GM21381 (cell line): ENCODE measurements around the gene KCNE1.
"Not testable (repeated sequence)": the region's sequence is repeated elsewhere in the genome, so short reads cannot be mapped to it uniquely, and the experiment has no call there.

Experiments used
- ATAC-seq: cut with Tn5 transposase; IDR thresholded peaks from one replicate; pipeline ENCODE4 v1.9.1; 2021; ENCODE audit warnings: mild to moderate bottlenecking, moderate library complexity; ENCODE audit not compliant: unreplicated experiment

Gene KCNE1

DNA sequence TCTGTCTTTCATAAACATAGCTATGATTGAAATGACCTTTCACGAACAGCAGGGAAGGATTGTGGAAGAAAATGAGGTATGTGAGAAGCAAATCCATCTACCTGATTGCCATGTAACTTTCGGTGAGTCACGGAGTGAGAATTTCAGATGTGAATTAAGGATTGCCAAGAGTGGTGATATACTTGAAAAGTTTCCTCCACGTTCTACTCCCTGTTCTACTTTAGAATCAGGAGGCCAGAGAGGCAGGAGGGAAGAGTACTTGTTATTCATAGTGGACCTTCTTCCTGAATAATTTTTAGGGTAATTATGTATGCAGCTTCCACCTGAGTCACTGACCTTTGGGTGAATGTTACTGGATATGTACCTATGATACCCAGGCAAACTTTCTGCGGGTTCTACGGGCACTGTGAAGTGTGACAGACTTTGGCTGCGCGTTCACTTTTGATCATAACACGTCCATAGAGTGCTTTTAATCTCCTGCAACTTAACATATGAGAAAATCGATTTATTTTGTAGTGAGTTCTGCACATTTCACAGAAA lies 2.6 kb upstream of the KCNE1 start:
- ATAC-seq, result no peak

DNA sequence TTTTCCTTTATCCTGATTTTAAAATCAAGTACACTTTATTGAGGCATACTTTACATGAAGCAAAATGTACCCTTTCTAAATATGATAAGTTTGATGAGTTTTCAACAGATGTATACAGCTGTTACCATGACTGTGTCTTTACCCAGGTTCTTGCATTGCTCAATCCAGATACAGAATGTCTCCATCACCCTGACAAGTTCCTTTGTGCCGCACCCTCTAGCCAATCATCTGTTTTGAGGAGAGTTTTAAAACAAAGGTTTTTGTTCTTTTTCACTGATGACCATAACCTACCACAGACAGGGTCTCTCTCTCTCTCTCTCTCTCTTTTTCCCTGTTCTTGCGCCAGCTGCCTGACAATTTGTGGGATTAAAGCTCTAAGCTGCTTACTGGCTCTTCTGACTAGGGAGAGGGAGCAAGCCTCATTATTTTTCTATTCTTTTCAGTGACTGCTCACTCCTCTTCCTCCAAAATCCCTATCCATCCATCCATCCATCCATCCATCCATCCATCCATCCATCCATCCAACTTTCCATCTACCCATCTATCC lies 1.2 kb upstream of the KCNE1 start:
- no peak for ATAC-seq

DNA sequence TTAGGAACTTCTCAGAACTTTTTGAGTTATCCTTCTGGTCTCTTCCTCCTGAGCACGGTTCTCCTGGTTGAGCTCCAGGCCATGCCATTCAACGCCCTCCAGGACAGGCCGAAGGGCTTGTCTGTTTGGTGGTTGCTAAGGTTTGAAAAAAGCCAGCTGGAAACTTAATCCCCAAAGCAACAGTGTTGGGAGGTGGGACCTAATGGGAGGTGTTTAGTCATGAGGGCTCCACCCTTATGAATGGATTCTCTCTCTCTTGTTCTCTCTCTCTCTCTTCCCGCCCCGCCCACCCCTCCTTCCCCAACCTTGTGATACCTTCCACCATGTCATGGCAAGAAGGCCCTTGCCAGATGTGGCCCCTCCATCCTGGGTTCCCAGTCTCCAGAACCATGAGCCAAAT lies 829 bp downstream of the KCNE1 start:
- ATAC-seq, result no peak

DNA sequence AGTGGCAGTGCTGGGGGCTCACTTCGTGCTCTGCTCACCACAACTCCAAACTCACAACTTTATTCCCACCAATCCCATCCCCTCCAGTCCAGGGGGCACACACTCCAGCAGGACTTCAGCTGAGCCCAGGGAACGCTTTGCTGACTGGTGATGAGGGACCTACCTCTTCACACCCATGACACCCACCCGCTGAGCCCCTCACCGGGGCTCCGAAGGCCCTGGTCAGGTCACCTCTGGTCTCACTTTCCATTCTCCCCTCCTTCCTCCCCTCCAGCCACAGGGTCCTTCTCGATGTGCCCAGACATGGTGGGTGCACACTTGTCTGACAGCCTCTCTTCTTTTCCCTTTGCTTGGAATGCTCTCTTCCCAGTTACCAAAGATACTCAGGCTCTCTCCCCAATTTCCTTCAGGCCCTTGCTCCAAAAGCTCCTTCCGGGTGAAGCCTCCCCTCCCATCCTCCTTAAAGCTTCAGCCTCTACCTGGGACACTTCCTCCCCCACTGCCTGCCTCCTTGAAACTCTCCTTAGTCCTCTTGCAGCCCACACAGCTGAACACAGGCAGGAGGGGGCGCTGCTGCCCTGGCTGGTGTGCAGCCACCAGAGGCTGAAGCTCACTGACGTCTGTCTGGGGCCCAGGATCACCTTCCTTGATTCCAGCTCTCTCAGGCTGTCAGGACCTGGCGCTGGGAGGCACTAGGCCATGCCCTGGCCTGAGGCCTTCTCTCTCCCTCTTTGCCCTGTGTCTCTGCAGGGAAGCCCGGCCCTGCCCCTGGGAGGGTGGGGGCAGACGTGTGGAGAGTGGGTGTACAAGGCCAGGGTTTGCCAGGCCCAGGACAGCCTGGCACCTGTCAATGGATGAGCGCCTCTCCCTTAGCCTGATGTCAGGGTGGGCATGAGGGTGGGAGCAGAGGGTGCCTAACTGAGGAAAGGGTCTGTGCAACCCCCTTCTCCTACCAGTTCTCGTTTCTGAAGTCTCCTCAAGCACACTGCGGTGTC lies 1.6 kb downstream of the KCNE1 start:
- no peak for ATAC-seq

DNA sequence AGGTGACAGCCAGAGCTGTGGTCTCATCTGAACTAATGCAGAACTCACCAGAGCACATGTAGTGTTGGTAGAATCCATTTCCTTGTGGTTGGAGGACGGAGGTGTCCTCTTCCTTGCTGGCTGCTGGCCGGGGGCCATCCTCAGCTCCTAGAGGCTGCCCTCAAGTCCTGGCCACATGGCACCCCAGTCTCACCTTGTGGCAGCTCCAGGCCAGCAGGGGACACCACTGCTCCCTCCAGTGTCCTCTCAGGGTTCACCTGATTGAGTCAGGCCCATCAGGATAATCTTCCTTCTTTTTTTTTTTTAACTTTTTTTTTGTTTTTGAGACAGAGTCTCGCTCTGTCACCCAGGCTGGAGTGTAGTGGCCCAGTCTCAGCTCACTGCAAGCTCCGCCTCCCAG lies 2.9 kb downstream of the KCNE1 start:
- ATAC-seq, result no peak

DNA sequence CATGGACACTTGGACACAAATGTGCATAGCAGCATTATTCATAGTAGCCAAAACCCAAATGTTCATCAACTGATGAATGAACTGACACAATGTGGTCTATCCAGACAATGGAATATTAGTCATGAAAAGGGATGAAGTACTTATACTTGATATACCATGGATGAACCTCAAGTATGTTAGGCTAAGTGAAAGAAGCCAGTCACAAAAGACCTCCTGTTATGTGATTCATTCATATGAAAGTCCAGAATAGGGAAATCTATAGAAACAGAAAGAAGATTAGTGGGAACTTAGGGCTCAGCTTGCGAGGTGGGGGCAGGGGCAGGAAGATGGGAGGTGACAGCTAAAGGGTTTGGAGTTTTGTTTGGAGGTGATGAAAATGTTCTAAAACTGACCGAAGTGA lies 7.4 kb downstream of the KCNE1 start:
- no peak for ATAC-seq

DNA sequence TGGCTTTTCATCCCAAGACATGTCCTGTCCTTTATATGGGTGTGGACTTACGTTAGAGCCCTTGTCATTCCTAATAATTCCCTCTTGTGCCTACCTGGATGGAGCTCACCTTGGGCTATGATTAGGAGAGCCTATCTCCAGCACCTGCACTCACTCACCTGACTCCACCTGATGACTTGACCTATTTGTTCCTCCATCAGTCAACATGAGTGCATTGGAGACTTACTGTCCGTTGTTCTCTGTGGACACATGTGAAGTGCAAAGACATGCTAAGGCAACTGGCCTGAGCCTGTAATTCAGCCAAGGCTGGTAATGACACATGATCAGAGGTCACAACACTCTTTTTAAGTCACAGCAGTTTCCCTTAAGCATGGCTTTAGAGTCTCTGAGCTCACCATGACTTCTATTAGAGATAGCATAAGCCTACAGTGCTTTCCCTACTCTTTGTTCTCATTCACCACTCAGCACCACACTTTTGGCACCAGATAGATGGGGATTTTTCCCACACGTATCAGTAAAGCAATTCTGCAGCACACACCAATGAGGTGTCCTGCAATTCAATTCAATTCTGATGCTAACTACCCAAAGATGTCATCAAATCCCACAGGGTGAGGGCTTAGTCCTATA lies 9.4 kb downstream of the KCNE1 start:
- ATAC-seq, result no peak

DNA sequence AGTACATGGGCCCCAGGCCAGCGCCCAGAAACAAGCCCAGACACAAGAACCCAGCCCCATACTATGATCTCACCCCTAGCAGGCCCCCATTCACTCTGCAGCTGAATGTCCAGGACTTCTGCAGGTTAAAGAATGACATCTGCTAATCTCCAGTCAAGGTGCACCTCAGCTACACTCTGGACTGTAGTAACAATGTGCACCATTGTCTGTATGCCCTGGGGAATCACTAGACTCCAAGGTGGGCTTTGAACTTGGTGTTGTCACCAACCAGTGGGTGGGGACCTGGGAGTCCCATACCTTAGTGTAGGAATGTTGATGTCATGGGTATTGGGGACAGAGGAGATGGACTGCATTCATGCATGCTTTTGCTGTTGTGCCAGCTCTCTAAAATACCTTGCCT lies 10.3 kb downstream of the KCNE1 start:
- no peak for ATAC-seq

DNA sequence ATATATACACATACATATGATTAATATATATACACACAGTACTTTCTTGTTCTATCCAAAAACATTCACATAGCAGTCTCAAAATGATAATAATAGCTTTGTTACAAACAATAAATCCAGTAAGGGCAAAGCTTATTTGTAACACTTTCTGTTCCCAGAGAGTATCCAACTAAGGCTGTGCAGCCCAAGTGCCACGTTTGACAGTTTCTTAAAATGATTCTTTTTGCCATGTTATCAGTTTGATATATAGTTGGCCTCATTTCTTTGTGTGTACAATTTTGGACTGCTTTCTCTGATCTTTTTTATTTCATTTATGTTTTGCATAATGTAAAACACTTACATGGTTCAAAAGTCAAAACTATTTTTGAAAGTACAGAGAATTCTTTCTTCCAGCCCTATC lies 11.8 kb downstream of the KCNE1 start:
- no peak for ATAC-seq

DNA sequence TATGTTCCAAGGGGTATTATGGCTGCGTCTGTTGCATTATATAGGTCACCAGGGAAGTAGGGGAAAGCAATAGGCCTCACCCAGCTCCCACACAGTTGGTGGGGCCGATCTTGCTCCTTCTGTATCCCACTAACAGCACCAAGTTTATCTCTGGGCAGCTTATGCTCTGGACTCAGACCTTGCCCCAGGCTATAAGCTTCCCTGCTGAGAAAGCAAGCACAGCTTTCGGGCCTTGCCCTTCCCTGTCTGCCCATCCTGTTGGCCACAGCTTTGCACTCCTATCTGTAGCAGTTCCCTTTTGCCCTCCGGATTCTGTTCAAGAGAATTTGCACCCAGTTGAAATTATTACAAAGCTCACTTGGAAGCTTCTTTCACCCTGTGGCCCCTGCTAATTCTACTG lies 12.9 kb downstream of the KCNE1 start:
- ATAC-seq, result no peak

DNA sequence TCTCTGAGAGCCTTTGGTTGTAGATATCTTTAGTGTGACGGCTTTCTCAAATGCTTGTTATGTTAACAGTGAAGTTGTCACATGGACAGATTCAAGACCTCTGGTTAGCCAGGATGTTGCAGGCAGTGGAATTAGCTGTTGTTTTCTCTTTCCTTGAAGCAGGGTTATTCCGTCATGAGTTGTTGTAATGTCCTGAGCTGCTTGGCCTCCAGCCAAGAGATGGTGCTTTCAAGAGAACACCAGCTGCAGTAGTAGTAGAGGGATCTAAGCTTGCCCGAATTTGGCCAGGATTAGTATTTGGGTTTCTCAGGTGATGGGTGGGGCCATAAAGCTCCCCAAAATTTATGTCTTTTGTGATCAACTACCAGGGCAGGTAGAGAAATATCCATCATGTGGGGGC lies 13.4 kb downstream of the KCNE1 start:
- no peak for ATAC-seq

DNA sequence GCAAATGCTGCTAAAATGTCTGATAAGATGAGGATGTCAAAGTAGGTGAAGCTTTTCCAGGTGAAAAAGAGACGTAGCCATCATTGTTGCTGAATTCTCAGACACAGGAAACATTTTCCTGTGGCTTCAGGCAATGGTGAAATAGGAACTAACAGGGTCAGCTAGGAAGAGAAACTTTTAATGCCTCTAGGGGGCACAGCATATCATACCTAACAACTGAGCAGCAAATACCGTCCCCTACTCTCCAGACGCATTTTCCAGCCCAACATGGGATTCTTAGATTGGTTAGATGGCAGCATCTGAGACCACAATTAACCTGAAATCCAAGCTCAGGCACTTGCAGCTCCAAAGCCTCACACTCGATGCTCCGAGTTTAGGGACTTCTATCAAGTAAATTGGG lies 28.2 kb downstream of the KCNE1 start:
- ATAC-seq, result not testable (repeated sequence)

DNA sequence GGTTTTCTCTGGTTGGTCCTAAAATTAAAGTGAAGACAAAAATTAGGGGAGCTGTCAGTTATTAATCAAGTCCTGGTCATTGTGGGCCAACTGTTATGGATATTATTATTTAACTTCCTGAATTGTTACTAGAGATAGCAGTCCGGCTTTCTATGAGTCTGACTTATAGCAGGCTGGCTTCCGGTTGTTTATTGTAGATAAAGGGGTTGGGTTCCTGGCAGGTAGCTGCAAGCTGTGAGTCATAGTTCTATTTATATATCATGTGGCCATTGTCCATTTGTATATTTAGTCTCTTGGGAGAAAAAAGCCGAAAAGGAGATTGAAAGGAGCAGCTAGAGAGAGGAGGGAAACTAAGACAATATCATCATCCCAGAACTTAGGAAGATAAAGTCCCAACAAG lies 28.6 kb downstream of the KCNE1 start:
- not testable (repeated sequence) for ATAC-seq

DNA sequence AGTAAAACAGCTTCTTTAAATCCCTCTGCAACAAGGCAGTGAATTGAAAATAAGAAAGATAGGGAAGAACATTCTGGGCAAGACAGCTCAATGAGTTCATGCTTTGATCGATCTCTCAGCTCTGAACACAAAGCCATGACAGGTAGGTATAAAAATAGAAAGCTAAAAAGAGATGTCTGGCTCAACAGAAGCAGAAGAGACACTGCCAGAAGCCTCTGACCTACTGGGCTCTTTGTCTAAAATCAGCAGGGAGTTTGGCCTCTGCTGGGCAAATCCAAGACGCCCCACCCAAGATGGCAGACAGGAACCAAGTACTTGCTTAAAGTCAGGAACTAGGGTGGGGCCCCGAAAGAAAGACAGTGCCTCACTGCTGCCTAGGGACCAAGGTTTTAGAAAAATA lies 44.7 kb downstream of the KCNE1 start:
- not testable (repeated sequence) for ATAC-seq

DNA sequence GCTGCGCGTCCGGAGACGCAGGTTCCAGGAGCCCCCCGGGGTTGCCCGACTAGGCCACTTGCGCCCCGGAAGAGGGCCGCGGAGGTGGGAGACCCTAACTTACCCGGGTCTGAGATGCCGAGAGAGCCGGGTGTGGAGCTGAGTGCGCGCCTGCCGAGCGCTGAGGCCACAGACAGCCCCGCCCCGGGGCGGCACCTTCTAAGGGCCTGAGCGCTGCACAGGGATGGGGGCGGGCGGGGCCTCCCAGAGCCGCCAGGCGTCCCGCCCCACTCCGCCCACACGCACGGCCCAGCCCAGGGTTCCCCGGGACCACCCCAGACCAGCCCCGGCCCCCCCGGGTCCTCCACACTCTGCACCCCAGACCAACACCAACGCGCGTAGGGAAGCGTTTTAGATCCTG lies 52.6 kb downstream of the KCNE1 start:
- ATAC-seq, result not testable (repeated sequence)

DNA sequence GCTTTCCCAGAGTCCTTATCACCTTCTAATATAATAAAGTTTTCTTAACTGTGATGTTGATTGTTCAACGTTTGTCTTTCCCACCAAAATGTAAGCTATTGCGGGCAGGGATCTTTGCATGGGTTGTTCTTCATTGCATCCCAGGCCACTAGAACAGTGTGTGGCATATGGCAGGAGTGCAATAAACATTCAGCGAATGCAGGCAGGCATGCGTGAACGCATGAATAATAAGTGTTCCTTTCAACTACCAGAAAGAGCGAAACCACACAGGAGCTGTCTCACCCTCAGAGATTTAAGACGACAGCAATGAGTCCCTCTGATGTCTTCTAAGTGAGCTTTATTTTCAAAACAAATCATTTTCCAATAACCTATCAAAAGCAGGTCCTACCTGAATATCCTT lies 53.7 kb downstream of the KCNE1 start:
- not testable (repeated sequence) for ATAC-seq

DNA sequence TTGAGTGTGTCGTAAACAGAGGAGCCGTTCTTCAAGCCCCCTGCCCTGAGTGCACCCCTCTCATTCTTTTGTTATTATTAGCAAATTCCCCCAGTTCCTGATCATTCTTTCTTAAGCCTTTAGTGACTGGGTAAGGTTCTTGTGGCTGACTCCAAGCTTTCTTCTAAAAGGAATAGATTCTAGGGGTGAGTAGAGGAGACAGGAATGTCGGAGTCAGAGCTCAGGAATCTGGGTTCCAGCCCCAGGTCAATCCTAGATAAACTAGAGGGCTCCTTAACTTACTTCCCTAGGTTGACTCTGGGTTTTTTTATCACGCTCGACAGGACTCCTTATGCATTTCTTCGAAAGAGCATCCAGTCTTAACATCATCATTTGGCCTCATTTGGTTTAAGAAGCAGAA lies 55.8 kb downstream of the KCNE1 start:
- ATAC-seq, result not testable (repeated sequence)

DNA sequence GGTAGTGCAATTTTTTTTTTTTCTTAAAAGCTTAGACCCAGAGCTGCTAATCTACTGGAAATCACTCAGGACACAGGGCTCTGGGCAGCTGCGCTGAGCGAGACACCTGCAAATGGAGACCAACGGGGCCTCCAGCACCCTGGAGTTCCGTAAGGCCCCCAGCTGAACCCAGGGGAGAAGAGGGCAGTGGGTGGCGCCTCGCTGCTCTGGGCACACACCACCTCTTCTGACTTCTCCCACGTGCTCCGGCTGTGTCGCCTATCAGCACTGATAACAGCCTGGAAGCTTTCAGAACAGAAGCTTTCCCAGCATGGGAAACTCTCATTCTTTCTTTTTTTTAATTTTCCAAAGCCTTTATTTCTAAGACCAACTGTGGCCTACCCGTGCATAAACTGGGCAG lies 56.4 kb downstream of the KCNE1 start:
- not testable (repeated sequence) for ATAC-seq

DNA sequence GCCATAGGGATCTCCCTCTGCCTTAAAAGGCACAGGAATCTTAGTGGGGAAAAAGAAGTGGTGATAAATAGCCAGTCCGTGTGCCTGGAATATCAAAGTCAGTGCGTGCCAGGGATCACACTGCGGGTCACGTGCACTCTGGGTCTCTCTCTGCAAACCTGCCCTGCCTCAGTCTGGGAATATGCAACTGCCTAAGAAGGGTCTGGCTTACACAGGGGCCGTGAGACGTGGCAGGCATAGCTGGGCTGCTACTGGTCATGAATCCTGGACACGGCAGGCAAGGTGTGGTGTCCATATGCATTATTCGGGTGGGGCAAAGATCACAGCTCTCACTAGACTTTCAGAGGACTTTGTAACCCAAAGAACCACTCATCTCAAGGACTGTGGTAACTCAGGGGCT lies 65.0 kb downstream of the KCNE1 start:
- not testable (repeated sequence) for ATAC-seq

DNA sequence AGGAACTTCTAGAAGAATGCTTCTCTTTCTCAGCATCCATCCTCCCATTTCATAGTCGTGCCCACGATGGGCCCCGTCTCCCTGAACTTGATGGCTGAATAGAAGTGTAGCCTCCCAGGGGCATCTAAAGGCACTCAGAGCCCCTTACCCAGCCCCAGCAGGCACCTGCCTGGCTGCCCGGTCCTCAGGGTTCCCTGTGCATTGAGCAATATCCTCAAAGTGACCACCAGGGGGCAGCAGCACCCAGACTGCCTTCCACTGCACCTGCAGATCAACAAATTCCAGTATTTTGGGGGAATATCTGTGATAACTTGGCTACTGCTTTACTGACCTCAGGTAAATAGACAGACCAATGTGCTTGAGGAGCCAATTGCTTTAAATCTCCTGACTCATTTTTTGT lies 68.5 kb downstream of the KCNE1 start:
- not testable (repeated sequence) for ATAC-seq

DNA sequence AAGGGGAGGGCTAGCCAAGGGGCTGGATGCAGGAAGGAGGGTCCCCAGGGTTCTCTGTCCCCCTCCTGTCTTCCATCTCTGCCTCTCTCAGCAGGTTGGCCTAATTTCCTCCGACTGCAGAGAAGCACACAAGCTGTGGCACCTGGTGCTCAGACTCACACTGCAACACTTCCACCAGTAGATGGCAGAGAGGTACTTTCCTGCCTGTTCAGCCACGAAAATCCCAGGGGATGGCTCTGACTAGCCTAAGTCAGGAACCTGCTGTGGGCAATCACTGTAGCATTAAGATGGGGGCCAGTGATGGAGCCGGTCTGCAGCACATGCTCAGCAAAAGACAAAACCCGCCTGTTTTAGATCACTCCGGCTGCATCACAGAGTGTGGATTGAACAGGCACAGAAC lies 82.3 kb downstream of the KCNE1 start:
- ATAC-seq, result not testable (repeated sequence)

DNA sequence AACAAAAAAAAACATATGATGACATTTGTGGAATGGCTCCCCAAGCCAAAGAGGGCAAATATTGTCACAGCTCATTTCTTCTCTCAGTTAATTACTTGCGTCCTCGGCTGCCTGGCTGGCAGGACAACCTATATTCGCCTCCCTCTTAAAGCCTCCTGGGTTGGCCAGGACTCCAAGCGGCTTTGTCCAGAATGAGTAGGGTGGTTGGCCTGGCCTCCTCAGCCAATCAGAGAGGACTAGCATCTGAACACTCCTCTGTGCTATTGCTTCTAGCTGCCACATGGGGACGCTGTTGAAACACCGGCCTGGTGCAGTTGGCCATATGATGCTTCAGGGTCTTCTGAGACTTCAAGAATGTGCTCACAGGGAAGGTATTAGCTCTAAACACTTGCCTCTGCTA lies 83.6 kb downstream of the KCNE1 start:
- ATAC-seq, result not testable (repeated sequence)
